ENCODE data around the gene DACT2.

GRCh38 chr6:168310945-168311344 lies 8.6 kb downstream of the DACT2 start:
- no peak for TF ChIP-seq POLR2A (IDR thresholded peaks at IDR 0.05)
- no peak for TF ChIP-seq CTCF (IDR thresholded peaks at IDR 0.05 in 4 of 5, conservative IDR thresholded peaks at IDR 0.05 in 1 of 5)

Measured in gastrocnemius medialis (tissue), 4 donors.